ENCODE measurements around the gene ADARB2. TPM values are rescaled to one million over a fixed set of nuclear protein-coding genes. Genes with fewer than 3 reads are reported as not detected.

ADARB2 gene
- total and polyA plus RNA-seq, 7 donors: 0.05 to 0.39 (median 0.15) TPM; not detected in 2

DNA sequence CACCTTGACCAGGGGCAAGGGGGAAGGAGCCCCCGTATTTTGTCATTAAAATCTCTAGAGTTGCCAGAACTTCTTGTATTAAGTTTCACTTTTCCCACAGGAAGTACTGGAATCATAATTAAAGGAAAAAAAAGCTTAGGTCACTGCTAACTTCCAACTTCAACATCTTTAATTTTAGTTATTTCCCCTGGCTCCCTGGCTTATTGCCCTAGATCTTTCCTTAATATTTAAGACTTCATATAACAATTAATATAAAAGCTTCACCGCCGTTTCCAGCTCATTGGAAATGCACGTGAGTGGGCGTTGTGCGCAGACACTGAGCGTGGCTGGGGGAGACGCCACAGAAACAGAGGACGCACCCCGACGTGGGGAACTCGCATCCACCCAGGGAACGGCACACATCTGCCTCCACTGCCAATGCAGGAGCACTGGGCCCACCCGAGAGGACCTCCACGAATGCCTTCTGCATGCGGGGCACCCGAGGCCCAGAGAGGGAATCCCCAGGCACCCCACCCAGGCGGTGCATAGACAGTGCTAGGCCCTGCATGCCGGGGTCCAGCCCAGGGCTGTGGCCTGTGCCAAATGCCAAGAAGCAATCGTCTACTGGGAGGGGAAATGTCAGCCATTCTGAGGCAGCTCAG is 72.2 kb downstream of the ADARB2 start:
- no peak for DNase-seq
- peaks cover 0 to 8% (median 0%) of the 10 kb centered on the region in 3 donors for H3K27me3 ChIP-seq (ENCODE audit: insufficient read depth in 3 of 3, low read length in 2 of 3)
- H3K4me3 ChIP-seq: no peak overlapping the region
- no peaks in the 10 kb centered on the region for H3K9me3 ChIP-seq
- H3K27ac ChIP-seq: no peak overlapping the region
- TF ChIP-seq, protein P1, sequence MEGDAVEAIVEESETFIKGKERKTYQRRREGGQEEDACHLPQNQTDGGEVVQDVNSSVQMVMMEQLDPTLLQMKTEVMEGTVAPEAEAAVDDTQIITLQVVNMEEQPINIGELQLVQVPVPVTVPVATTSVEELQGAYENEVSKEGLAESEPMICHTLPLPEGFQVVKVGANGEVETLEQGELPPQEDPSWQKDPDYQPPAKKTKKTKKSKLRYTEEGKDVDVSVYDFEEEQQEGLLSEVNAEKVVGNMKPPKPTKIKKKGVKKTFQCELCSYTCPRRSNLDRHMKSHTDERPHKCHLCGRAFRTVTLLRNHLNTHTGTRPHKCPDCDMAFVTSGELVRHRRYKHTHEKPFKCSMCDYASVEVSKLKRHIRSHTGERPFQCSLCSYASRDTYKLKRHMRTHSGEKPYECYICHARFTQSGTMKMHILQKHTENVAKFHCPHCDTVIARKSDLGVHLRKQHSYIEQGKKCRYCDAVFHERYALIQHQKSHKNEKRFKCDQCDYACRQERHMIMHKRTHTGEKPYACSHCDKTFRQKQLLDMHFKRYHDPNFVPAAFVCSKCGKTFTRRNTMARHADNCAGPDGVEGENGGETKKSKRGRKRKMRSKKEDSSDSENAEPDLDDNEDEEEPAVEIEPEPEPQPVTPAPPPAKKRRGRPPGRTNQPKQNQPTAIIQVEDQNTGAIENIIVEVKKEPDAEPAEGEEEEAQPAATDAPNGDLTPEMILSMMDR (IDR thresholded peaks at IDR 0.05): no peak
- H3K4me1 ChIP-seq: no peaks in the 10 kb centered on the region
- intact Hi-C loops (cut with DNase I): no loop called here
- no peak for ATAC-seq
- 67 to 71% (median 68%) methylated on average over 20 of the region's 20 CpGs for WGBS, 3 donors
- H3K36me3 ChIP-seq (ENCODE audit: insufficient read depth in 1 of 2, low read depth in 1 of 2): no peaks in the 10 kb centered on the region

DNA sequence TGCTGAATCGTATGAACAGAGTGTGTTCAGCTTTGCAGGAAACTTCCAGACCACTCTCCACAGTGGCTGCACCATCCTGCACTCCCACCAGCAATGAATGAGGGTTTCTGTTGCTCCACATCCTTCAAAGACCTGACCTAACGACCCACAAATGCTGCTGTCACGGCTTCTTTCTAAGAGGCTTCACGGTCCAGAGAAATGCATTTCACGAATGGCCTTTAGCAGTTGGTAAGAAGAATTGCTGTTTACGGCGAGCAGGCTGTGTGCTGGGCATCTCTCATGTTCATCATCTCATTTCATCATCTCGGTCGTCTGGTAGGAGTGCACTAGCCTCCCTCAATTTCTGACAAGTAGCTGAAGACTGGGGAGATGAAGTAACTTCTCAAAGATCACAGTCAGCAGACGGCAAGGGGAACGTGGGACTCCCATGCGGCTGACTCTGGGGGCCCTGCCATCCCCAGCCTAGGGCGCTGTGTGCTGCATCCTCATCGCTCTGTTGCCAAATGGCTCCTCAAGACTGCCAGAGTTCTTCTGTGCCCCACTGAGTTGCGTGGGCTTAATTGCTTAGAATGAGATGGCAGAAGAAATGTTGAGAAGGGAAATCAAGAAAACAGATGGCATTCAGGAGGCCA is 72.9 kb downstream of the ADARB2 start:
- H3K27me3 ChIP-seq (ENCODE audit: insufficient read depth in 3 of 3, low read length in 2 of 3): peaks cover 0 to 8% (median 0%) of the 10 kb centered on the region in 3 donors
- 30 to 41% (median 31%) methylated on average over 15 of the region's 15 CpGs for WGBS, 3 donors
- intact Hi-C loops (cut with DNase I): no loop called here
- no peaks in the 10 kb centered on the region for H3K36me3 ChIP-seq (ENCODE audit: insufficient read depth in 1 of 2, low read depth in 1 of 2)
- TF ChIP-seq, protein P1 (IDR thresholded peaks at IDR 0.05): no peak
- H3K4me1 ChIP-seq: no peaks in the 10 kb centered on the region
- no peak overlapping the region for H3K4me3 ChIP-seq
- H3K27ac ChIP-seq: no peak overlapping the region
- ATAC-seq (no peak), DNase-seq (no peak)
- H3K9me3 ChIP-seq: no peaks in the 10 kb centered on the region

DNA sequence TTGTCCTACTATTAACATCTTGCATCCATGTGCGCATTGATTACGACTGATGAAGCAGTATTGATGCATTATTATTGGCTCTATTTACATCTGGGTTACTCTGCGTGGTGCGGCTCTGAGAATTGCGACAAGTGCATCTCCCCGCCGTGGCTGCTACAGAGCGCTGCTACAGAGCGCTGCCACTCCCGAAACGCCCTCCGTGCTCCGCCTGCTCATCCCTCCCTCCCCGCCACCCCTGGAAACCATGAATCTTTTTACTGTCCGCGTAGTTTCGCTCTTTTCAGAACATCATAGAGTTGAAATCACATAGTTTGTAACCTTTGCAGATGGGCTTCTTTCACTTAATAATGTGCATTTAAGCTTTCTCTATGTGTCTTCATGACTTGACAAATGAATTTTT is 74.1 kb downstream of the ADARB2 start:
- DNase-seq (no peak), ATAC-seq (no peak)
- TF ChIP-seq, protein P1 (IDR thresholded peaks at IDR 0.05): no peak
- 89 to 94% (median 93%) methylated on average over 17 of the region's 17 CpGs for WGBS, 3 donors
- Histone ChIP-seq H3K27ac (no peak overlapping the region), H3K4me3 (no peak overlapping the region), H3K9me3 (no peaks in the 10 kb centered on the region), H3K4me1 (no peaks in the 10 kb centered on the region), H3K36me3 (ENCODE audit: insufficient read depth in 1 of 2, low read depth in 1 of 2) (no peaks in the 10 kb centered on the region), H3K27me3 (ENCODE audit: insufficient read depth in 3 of 3, low read length in 2 of 3) (peaks cover 0 to 8% (median 0%) of the 10 kb centered on the region in 3 donors)
- intact Hi-C loops (cut with DNase I): no loop called here

DNA sequence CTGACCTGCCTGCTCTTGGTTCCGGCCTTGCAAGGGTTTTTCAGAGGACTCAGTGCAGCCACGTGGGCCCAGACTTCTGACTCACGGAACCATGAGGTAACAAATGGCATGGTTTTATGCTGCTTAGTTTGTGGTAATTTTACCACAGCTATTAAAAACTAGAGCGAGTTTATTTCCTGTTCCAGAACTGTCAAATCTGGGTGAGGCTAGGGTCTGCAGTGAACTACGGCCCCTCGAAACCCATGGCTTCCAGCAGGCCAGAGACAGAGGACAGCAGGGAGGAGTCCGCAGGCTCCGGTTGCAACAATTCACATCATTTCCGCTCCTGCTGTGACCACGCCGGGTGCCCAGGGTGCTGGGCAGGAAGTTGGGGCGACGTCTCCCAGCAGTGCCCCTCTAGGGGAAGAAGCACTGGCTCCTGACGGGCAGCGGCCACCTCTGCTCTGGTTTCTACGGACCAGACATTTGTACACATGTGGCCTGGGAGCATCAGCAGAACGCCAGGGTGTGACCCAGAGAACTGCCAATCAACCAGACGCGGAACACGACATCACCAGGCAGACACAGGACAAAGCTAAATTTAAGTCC is 74.8 kb downstream of the ADARB2 start:
- no peaks in the 10 kb centered on the region for H3K9me3 ChIP-seq
- ATAC-seq (no peak), DNase-seq (no peak)
- no peaks in the 10 kb centered on the region for H3K36me3 ChIP-seq (ENCODE audit: insufficient read depth in 1 of 2, low read depth in 1 of 2)
- H3K27me3 ChIP-seq (ENCODE audit: insufficient read depth in 3 of 3, low read length in 2 of 3): peaks cover 0 to 8% (median 0%) of the 10 kb centered on the region in 3 donors
- no peak overlapping the region for H3K27ac ChIP-seq
- TF ChIP-seq, protein P1 (IDR thresholded peaks at IDR 0.05): no peak
- WGBS, 3 donors: 81 to 86% (median 85%) methylated on average over 20 of the region's 20 CpGs
- intact Hi-C loops (cut with DNase I): no loop called here
- H3K4me1 ChIP-seq: no peaks in the 10 kb centered on the region
- H3K4me3 ChIP-seq: no peak overlapping the region
